Fibroblast of skin of back (primary cell): ENCODE measurements around the gene CYP19A1.

ENCODE experiments used
- DNase-seq: peaks from one replicate; pipeline ENCODE4 v3.0.0-alpha.2; 2013

Gene CYP19A1

DNA sequence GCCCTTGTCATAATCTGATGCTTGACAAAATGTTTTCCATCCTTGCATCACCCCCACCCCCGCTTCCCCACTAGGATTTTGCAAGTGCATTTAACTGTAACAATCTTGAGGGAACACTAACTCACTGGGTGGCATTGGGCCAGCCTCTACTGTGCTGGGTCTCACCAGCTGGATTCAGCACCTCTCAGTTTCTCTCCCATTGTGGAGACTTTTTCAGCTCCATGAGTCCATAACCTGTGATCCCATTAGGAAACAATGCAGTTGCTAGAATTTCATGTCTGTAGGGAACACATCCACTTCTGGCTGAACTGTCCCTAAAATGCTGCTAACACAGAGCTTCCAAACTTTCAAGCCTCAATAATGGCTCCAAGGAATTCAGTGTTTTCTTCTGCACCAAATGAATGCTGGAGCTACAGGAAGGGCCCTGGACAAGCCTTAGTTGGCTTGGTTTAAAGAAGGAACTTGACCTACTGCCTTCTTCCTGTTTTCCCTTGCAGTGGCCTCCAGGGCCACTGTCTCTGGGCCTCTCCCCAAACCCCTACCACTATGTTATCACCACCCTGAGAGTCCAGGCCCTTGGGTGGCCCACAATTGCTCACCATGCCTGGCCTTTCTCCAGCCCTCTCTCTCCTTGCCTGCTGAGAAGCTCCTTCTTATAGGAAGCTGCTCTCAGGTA lies 15.6 kb downstream of the CYP19A1 start:
- no peak for DNase-seq

DNA sequence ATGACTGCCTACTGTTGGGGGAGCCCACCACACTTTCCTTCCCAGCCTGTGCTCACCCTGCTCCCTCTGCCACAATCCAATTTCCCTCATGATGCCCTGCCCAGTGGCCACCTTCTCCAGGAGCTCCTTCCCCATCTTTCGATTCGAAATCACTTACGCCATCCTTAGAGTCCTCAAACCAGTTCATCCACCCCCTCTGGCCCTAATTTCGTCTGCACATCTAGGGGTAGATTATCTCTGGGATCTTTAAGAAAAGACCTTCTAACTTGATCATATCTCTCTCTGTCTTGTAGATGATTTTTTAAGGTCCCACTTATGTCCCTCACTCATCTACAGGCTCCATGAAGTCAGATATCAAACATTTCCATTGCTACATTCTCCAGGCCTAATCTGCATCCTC lies 17.1 kb downstream of the CYP19A1 start:
- DNase-seq, result no peak

DNA sequence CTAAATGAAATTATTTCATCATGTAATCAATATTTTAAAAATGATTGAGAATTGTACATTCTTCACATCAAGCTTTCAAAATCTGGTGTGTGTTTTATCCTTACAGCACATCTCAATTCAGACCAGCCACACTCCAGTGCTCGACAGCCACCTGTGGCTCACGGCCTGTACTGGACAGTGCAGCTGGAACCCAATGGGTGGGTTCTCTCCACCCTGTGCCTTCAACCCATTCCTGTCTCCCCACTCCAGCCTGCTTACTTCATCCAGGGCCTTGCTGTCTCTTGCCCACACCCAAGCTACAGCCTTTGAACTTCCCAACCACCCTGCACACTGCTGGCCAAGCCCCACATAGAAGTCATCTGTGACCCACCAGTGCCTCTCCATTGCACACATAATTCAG lies 17.6 kb downstream of the CYP19A1 start:
- no peak for DNase-seq

DNA sequence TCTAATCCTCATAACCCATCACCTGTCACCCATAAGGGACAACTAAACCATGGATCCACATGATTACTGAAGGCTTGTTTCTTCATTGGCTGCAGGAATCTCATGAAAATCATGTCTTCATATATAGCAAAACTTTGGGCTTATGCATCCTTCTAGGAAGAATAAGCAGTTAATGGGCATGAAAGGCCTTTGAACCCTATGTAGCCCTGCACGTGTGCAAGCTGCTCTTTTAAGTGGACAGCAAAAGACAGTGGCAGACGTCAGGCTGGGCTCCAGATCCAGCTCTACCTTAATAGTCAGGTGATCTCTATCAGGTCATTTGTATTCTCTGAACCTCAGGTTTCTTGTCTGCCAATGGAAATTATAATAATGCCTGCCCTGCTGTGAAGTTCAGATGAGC lies 18.9 kb downstream of the CYP19A1 start:
- no peak for DNase-seq

DNA sequence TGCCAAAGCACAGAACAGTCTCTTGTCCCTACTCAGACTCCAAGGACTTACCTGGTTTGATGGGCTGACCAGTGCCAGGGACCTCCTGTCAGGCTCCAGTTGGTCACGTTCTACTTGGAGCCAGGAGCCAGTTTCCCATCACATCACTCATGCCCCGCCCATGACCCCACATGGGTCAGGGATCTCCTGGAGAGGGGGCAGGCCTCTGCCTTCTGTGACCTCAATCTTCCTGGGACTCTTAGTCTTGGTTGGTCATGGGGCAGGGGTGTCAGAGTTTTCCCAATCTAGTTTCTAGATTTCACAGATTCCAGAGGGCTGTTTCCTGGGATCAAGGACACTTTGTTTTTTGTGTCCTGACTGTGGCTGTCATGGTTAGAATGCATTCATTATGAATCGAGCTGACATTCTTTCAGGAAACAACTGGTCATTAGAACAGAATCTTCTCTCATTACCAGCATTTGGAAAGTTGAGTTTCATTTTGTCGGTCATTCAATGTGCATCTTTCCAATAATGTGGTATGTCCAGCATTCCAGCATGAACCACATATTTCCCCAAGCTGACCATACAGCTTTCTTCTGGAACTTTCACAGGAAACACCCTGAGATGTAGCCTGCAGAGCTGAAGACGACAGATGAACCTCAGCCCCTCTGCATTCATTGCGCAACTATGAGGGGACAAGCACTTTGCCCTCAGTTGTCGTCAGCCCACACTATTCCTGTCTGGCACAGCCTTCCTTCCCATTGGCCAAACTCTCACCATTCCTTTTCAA lies 19.8 kb downstream of the CYP19A1 start:
- DNase-seq, result peak; percentile 2

DNA sequence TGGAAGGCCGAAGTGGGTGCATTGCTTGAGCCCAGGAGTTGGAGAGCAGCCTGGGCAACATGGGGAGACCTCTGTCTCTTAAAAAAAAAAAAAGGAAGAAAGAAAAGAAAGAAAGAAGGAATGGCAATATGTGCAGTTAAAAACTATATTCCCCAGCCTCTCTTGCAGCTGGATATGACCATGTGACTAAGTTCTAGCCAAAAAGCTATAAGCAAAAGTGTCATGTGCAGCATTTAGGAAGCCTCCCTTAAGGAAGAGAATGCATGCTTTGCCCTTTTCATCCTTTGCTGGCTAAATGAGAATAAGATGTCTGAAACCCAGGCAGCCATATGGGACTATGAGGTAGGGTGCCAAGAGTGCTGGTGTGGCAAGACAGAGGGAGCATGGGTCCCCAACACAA lies 21.8 kb downstream of the CYP19A1 start:
- DNase-seq, result no peak

DNA sequence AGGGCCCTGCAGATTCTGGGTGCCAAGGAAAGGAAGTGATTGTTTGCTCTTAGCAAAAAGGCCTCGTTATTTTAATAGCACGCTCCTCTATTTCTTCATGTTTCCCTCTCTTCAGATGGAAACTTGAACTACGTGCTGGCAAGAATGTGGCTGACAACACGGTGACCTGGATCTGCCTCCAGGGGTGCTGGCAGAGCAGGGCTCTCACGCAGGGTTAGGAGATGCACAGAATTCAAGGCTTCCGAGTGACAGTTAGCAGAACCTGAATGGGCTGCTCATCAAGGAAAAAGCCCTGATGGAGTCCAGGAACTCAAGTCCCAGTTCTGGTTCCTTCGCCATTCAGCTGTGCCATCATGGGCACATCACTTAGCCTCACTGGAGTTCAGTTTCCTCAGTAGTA lies 22.7 kb downstream of the CYP19A1 start:
- no peak for DNase-seq

DNA sequence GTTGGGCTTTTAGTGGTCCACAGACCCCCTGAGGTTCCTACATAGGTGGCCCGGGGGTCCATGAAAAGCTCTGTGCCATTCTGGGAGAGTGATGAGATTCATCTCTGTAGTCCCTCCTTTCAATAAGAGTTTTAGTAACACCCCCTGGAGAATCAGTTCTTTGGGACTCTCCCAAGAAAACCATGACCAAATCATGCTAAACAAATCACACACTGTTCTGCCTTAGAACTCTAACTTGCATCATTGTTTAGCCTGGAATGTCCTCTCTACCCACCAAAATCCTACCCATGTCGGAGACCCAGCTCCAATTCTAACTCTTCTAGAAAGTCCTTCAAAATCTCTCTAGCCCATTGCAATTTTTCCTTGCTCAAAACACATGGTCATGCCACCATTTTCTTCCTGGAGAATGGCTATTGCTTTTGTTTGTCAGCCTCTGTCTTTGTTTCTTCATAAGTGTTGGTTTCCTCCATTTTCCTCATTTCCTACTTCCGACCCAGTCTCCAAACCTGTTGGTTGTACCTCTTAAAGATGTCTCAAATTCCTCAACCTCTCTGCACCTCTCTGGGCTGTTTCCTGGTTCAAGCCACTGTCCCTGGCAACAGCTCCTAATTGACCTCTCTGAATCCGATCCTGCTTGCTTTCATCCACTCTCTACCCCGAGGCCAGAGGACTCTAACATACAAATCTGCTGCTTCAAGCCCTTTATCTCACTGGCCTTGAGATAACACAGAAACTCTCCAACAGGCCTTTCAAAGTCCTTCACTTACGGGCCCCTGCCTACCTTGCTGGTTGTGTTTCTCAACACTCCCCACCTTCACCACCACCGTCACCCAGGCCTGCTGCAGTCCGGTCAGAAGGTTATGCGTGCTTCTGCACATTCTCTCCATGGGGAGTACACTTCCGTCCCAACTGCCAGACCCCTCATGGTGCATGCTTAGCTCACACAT lies 23.7 kb downstream of the CYP19A1 start:
- no peak for DNase-seq

DNA sequence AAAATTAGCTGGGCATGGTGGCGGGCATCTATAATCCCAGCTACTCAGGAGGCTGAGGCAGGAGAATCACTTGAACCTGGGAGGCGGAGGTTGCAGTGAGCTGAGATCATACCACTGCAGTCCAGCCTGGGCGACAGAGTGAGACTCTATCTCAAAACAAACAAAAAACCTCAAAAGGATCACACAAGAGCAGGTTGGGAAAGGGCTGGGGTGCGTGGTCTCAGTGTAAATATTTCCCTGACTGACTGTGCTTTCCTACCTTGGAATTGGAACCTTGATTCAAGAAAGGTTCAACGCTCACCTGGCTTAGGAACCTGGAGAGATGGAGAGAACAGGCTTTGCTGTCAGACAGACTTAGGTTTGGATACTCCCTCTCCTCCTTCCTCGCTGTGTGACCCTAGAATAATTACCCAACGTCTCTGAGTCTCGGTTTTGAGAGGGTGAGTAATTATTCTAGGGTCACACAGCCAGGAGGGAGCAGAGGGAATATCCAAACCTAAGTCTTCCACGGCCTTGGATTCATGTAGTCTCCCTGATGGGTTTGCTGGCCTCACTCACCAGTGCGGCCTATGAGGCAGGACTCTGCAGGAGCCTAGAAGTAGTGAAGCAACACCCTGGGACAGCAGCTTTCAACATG lies 24.6 kb downstream of the CYP19A1 start:
- DNase-seq, result no peak

DNA sequence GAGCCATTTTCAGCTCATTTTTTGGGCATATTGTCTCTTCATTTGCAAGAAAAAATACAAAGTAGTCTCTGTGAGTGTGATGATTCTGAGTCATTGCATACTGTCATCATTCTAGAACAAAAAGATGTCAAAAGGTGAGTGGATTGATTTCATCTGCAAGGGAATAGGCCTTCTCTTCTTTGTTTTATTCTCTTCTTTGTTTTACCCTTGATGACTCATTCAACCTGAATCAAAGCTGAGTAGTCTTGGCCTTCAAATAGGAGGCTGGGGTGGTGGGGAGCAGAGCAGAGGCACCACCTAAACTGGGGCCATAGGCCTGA lies 25.4 kb downstream of the CYP19A1 start:
- no peak for DNase-seq

DNA sequence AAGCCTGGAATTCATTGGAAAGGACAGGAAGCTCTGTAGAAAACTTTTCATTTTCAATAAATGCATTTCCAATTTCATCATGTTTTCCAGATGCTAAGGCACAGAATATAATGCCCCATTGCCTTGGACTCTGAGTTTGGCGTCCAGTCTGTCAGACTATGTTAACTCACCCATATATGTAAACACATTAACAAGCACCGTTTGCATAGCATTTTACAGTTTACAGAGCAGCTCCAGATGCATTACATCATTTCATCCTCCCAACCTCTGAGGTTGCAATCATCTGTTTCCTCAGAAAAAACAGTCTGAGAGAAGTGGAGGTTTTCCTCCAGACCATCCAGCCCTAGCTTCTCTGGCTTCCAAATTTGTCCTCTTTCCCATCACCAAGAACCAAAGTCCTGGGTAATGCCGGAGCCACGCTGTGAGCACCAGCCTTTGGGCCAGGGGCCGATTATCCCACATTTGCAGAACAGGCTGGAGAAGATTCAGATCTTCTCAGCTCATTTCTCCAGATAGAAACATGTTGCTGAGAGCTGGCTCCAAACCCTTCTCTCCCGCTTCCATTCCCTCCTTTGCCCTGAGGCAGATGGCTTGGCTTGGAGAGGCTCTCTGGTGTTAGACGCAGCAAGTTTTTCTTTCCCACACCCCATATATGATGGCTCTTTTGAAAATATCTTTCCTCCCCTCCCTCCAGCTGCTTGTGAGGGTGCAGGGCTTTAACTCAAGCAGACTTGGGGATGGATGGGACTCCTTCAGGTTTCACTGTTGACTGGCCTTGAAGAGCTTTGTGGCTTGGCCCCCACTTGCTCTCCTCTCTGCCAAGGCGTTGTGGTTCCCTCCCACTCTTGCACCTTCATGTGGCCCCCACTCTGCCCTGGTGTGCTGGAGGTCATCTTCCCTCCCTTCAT lies 26.0 kb downstream of the CYP19A1 start:
- DNase-seq, result no peak

DNA sequence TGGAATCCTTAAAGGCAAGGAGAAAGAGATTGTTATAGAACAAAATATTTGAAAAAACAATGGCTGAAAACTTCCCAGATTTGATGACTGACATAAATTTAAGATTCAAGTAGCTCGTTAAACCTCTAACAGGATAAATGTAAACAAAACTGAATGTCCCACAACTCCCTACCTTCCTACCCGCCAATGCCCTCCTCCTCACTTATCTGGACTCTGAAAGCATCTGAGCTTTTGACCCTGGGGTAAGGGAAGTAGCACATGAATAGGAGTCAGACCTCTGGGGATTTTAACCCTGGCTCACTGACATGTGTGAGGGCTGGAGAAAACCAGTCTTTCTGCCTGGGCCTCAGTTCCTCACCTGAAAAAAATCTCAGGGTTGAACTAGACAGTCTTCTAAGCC lies 26.9 kb downstream of the CYP19A1 start:
- DNase-seq, result no peak

DNA sequence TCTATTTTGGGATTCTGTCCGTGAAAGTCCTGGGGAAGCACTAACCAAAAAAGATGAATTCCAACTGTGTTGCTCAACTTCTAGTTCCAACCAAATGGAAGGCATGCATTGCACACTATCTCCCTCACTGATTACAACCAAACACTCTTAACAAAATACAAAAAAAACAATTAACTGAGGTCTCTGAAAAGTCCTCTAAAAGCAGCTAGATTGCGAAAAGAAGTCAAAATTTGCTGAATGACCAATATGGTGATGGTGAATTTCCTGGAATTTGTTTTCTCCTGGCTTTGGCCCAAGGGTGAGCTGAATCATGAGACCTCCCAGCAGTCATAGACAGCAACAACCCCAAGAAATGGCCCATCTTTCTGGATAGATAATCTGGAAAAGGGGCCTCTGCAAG lies 28.3 kb downstream of the CYP19A1 start:
- peak; percentile 38 for DNase-seq

DNA sequence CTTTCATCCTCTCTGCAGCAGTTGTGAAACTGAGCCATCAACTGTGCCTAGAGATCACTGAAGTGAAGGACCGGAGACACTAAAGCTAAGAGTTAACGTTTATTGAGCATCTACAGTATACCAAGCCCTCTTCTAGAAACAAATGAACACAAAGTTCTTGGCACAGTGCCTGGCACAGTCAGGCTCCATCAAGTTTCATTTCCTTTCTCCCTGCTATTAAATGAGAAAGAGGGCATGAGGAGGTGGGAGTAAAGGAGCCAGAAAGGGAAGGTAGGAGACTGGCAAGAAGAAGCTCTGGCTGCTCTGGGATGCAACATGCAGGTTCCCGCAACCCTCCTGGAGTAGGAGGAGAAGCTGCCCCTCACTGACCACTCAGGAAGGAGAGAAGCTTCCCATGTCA lies 30.6 kb downstream of the CYP19A1 start:
- DNase-seq, result no peak

DNA sequence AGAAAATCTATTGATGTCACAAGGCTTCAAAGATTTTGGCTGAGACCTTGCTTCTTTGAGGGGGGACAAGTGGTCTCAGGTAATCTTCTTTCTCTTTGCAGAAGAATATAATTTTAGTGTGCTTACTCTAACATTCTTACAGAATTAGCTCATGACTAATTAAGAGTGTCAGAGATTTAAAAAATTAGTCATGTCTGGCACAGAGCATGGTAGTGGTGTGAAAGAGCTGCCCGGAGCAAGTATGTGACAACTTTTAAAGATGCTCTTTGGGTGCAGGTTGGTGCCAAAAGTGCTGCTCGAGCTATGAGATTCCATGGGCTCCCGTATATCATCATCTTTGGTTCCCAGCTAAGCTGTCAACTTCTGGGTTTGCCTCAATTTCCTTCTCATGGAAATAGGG lies 31.1 kb downstream of the CYP19A1 start:
- DNase-seq, result no peak

DNA sequence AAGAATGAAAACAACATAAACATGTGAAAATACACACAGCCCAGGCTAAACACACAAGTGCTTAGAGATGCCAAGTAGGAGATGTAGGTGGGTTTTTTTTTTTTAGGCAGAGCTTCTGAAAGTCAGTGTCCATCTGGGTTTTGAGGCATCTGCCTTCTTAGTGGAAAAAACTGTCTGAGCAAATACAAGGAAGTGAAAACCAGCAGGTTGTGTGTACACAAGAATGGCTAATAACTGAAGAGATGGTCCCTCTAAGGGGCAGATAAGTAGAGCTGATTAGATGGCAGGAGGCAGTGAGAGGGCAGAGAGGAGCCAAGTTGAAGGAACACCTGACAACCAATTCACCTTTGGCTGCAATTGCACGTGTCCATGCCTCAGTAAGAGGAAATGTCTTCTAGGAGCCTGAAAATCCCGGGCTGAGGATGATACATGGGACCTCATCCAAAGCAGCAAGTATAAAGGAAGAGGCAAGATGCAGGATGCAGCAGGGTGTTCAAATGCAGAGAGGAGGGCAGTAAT lies 34.9 kb downstream of the CYP19A1 start:
- DNase-seq, result no peak

DNA sequence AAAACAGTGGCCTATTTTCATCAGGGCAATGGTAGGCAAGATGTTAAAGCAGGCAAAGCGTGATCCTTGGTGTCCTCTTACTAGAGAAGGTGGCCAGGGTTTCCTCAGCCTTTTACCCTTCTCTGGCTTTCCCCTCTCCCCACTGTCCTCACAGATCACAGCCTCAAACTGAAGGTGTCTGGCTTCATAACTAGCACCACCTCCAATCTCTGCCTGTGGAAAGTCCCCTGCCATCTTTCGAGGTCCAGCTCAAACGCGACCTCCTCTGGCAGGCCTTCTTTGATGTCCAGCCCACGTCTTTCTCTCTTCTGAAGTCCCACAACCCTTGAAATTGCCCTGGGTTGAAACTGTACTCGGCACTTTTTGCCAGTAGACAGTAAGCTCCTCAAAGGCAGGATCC lies 35.9 kb downstream of the CYP19A1 start:
- no peak for DNase-seq

DNA sequence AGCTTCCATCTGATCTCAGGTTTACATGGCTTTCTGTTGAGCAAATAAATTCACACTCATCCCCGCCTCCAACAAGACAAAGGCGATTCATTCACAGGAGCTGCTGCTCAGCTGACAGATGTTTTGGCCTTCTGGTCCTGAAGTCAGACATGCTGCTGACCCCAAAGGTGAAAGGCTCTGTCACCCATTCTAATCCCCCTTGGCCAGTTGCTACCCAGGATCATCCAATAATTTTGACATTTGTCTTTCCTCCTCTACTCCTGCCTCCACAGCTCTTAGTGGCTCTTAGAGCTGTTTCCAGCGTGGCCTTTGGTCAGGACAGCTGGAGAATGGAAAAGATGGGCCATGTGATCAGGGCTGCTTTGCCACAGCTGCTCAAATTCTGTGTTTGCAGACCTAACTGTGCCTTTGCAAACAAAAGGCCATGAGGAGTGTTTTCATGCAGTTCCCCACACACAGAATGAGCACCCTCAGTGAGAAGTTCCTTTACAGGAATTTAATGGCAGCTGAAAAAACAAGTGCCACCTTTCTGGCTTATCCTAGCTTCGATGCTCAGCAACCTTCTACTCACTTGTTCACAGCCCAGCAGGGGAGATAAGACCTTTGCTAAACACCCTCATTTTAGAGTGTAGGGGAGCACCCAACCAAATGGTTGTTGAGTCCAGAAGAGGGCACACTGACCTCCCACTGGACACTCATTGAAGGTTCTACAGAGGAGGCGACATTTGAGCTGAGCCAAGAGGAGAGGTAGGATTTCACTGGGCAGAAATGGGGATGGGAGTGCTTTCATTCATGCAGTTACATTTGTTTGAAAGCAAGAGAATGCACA lies 39.0 kb downstream of the CYP19A1 start:
- no peak for DNase-seq

DNA sequence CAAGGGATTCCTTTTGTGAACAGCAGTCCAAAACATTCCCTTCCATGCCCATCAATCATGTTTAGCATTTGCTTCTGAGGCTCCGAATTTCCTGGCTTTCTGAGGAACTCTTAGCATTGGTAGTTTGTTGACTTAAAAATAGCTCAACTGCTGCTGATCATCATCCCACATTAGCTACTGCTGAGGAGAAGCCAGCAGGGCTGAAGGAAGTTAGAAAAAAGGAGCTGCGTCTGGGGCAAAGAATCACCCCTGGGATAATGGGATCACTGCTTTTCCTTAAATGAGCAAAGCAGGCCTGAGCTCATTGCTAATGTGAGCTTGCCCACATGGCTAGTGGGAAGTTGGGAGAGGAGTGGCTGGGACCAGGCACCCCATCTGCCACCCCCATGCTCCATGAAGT lies 39.8 kb downstream of the CYP19A1 start:
- no peak for DNase-seq

DNA sequence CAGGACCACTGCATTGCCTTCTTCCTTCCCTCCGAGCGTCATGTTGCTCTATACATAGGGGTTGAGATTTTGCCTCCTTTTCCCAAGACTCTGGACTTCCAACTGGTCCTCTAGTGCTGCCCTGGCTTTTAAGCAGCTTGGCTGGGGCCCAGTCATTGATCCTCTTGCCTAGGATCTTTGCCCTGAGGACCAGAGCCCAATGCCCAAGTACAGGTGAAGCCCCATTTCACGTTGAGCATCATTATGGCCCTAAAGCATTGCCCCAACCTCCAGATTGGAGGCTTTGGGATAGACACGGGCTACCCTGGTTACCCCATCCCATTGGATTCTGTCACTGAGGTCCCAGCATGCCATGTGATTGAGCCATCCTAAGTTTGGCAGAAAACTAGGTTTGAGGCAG lies 47.7 kb downstream of the CYP19A1 start:
- no peak for DNase-seq

DNA sequence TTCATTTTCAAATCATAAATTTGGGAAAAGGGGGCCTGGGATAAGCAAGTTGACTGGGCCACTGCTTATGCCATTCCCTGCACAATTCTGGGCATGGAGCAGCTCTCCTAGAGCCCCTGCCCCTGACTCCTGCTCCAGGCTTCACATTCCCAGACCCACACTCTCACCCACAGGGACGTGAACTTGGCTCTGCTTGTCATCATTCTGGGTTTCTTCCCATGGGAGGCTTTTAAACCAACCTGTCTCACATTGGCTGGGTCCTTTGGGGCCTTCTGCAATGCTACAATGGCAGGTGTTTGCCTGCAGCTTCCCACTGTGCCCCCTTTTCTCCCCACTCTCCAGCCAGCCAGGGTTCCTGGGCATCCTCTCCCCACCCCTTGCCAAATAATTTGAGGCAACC lies 49.1 kb downstream of the CYP19A1 start:
- DNase-seq, result no peak
